A673 (cell line): Measurements from ENCODE around the gene PDCD7.
"Not testable (repeated sequence)": the region's sequence is repeated elsewhere in the genome, so short reads cannot be mapped to it uniquely, and the experiment has no call there.

Source experiments
- CTCF ChIP-seq: fragments of 300-800, 200-600 bp; sonication (generic); conservative IDR thresholded peaks from 2 replicates; pipeline ENCODE4 v1.5.1; 2017; ENCODE audit warnings: low read depth, mild to moderate bottlenecking, antibody characterized with exemption, low read length, moderate library complexity, mixed read lengths
- EZH2 ChIP-seq: fragments of 200-600 bp; sonication (generic); IDR thresholded peaks from 2 replicates; pipeline ENCODE4 v1.6.1; 2017; ENCODE audit warnings: borderline replicate concordance, low read depth, mild to moderate bottlenecking, mixed read lengths, antibody characterized with exemption, low read length; ENCODE audit not compliant: poor library complexity, severe bottlenecking

- not testable (repeated sequence) for TF ChIP-seq CTCF, EZH2
These were observed 5.0 kb upstream of the PDCD7 start for GRCh38 chr15:65138631-65139030.
